ENCODE measurements around the gene SPATA2L. TPM values are rescaled to one million over a fixed set of nuclear protein-coding genes. Genes with fewer than 3 reads are reported as not detected.
"Not testable (repeated sequence)": the region's sequence is repeated elsewhere in the genome, so short reads cannot be mapped to it uniquely, and the experiment has no call there.

SPATA2L gene
- total and polyA plus RNA-seq, 2 of the 13 experiments (the other 11 are each of a cell fraction or from before 2014, with no cell fraction given) = 9.1 to 20.7 TPM

DNA sequence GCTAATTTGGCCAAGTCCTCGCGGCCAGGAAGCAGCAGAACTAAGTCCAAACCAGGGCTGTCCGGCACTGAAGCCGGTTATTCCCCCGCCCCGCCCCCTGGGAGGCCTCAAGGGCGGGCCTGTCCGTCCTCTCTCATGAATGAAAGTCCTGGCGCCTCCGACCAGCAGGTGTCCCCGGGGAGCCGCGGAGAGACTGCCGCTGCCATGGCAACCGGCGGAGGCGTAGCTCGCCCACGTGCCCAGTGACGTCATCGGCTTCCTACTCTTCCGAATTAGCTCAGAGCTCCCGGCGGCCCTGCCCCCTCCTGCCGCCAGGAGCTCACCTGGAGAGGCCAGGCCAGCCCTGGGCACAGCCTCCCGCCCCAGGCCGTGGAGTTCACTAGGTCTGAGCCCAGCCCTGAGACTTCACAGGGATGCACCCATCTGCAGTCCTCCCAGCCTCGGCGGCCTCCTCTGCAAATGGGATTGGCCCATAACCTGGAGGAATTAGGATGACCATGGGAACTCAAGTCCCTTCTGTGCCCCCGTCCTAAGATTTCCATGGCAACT is 1.3 kb downstream of the SPATA2L start (continued):
- TF ChIP-seq SOX13 (IDR thresholded peaks at IDR 0.05) (no peak), SOX13 (CRISPR knock-in tag; conservative IDR thresholded peaks at IDR 0.05 in 1 of 2, IDR thresholded peaks at IDR 0.05 in 1 of 2) (0 out of 4 replicates have a peak, but pooled peaks of 1 of the 2 experiments have one; percentile 45), CEBPB (IDR thresholded peaks at IDR 0.05; ENCODE audit: borderline replicate concordance, low read depth, low read length) (peak; percentile 6; the same call in 1 of the 2 replicates), ZSCAN12 (CRISPR knock-in tag; IDR thresholded peaks at IDR 0.05) (no peak), PLRG1 (conservative IDR thresholded peaks at IDR 0.05) (no peak), NFE2 (CRISPR knock-in tag; IDR thresholded peaks at IDR 0.05) (0 out of 2 replicates have a peak, but pooled peaks have one; percentile 3)

DNA sequence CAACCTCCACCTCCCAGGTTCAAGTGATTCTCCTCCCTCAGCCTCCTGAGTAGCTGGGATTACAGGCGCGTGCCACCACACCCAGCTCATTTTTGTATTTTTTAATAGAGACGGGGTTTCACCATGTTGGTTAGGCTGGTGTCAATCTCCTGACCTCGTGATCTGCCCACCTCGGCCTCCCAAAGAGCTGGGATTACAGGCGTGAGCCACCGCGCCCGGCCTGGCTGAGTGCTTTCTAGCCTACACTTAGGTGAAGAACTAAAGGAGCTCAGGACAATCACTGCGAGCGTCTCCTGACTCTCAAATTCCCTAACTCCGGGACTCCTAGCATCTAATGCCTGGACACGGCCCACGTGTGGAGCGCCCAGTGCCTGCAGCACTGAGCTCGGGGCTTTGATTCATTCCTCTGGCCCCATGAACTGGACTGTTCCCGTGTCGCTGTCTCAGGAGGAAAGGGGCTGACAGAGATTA is 1.8 kb downstream of the SPATA2L start:
- ATAC-seq; H4K20me1 ChIP-seq (ENCODE audit: insufficient read depth, low read length); H3K9me3 ChIP-seq (ENCODE audit: low read length); FAIRE-seq; H3K79me2 ChIP-seq (ENCODE audit: insufficient read depth, low read length); BruUV-seq (replicated peaks); DNase-seq (ENCODE audit: low spot score); H3K27me3 ChIP-seq (ENCODE audit: control insufficient read depth in 1 of 2, insufficient read depth in 2 of 2, low read length in 2 of 2); H2AFZ ChIP-seq (ENCODE audit: low read length): not testable (repeated sequence)
- H3K9ac ChIP-seq (ENCODE audit: insufficient read depth, low read depth, low read length) = peak overlapping the region; percentile 51
- peak; percentile 75 for TF ChIP-seq SNAPC2 (CRISPR knock-in tag; IDR thresholded peaks at IDR 0.05)
- TF ChIP-seq, protein P1, sequence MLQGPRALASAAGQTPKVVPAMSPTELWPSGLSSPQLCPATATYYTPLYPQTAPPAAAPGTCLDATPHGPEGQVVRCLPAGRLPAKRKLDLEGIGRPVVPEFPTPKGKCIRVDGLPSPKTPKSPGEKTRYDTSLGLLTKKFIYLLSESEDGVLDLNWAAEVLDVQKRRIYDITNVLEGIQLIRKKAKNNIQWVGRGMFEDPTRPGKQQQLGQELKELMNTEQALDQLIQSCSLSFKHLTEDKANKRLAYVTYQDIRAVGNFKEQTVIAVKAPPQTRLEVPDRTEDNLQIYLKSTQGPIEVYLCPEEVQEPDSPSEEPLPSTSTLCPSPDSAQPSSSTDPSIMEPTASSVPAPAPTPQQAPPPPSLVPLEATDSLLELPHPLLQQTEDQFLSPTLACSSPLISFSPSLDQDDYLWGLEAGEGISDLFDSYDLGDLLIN (CRISPR knock-in tag; IDR thresholded peaks at IDR 0.05; ENCODE audit: borderline replicate concordance) = 0 out of 2 replicates have a peak, but pooled peaks have one; percentile 38
- TF ChIP-seq ZNF761 (CRISPR knock-in tag; conservative IDR thresholded peaks at IDR 0.05) = 0 out of 2 replicates have a peak, but pooled peaks have one; percentile 9
- TF ChIP-seq TARDBP (CRISPR knock-in tag; IDR thresholded peaks at IDR 0.05) = peak; percentile 59; the same call in 1 of the 2 replicates
- 0 out of 2 replicates have a peak, but pooled peaks have one; percentile 8 for TF ChIP-seq ZFP41 (CRISPR knock-in tag; IDR thresholded peaks at IDR 0.05; ENCODE audit: borderline replicate concordance)
- TF ChIP-seq TBX2 (CRISPR knock-in tag; IDR thresholded peaks at IDR 0.05; ENCODE audit: borderline replicate concordance) = 0 out of 2 replicates have a peak, but pooled peaks have one; percentile 49
- 0 out of 2 replicates have a peak, but pooled peaks have one; percentile 4 for TF ChIP-seq ZNF510 (CRISPR knock-in tag; IDR thresholded peaks at IDR 0.05; ENCODE audit: low read depth)
- TF ChIP-seq ZC3H13 (CRISPR knock-in tag; IDR thresholded peaks at IDR 0.05) = 0 out of 2 replicates have a peak, but pooled peaks have one; percentile 13
- TF ChIP-seq ZNF550 (CRISPR knock-in tag; IDR thresholded peaks at IDR 0.05; ENCODE audit: borderline replicate concordance) = 0 out of 2 replicates have a peak, but pooled peaks have one; percentile 67
- 0 out of 2 replicates have a peak, but pooled peaks have one; percentile 24 for TF ChIP-seq GLI4 (CRISPR knock-in tag; IDR thresholded peaks at IDR 0.05; ENCODE audit: borderline replicate concordance)
- peak; percentile 29; the same call in 1 of the 2 replicates for TF ChIP-seq ZNF772 (CRISPR knock-in tag; IDR thresholded peaks at IDR 0.05)
- 0 out of 2 replicates have a peak, but pooled peaks have one; percentile 54 for TF ChIP-seq ZNF713 (CRISPR knock-in tag; IDR thresholded peaks at IDR 0.05)
- ChIA-PET POLR2A (interaction anchor here (0.8 to 3.0 kb wide), 22 partner anchors 7 to 223 kb away, joined by 3 to 32 read pairs (median 6); partner anchors contain the start of genes CDK10, CHMP1A, FANCA and MC1R), CTCF (ENCODE audit: low intra/inter-chr PET ratio, low total read pairs) (interaction anchor here (1.2 kb wide), 1 partner anchor 93 kb away, joined by 4 read pairs; no protein-coding TSS in a partner anchor)
- H3K27ac ChIP-seq (ENCODE audit: extremely low read length, insufficient read depth, low read length) = peak overlapping the region; percentile 54
- H3K4me3 ChIP-seq (replicated peaks in 1 of 3; ENCODE audit: insufficient read depth in 1 of 3, low read depth in 2 of 3, low read length in 3 of 3) = peak overlapping the region; percentile 14 to 58 (median 18); a peak in 5 of 6 replicates
- 52% methylated on average over 18 of the region's 18 CpGs for WGBS (ENCODE audit: low lambda C conversion rate)
- in situ Hi-C loops (cut with HindIII; ENCODE audit: extremely low pct_ligation_motif_present, low pct_unique_long_range_greater_than_20kb) = loop anchor here (5.0 kb wide), 1 partner anchor 42 kb away; the partner anchor contains the start of genes CHMP1A and SPATA33
- peaks cover 5 to 14% of the 10 kb centered on the region in 2 experiments; a peak in 2 of 5 replicates for H3K36me3 ChIP-seq (replicated peaks in 1 of 2; ENCODE audit: control insufficient read depth in 1 of 2, insufficient read depth in 2 of 2, low read length in 2 of 2)
- H3K4me1 ChIP-seq (ENCODE audit: insufficient read depth, low read length) = peaks cover 50% of the 10 kb centered on the region
- intact Hi-C loops (cut with micrococcal nuclease; ENCODE audit: unreplicated experiment) = loop anchor here (2.0 to 10.0 kb wide), 4 partner anchors 13 to 218 kb away; partner anchors contain the start of genes CDK10, MC1R and SPIRE2
- H3K4me2 ChIP-seq (ENCODE audit: low read depth, low read length) = peak overlapping the region; percentile 99
